ENCODE measurements around the gene NAV2.

DNA sequence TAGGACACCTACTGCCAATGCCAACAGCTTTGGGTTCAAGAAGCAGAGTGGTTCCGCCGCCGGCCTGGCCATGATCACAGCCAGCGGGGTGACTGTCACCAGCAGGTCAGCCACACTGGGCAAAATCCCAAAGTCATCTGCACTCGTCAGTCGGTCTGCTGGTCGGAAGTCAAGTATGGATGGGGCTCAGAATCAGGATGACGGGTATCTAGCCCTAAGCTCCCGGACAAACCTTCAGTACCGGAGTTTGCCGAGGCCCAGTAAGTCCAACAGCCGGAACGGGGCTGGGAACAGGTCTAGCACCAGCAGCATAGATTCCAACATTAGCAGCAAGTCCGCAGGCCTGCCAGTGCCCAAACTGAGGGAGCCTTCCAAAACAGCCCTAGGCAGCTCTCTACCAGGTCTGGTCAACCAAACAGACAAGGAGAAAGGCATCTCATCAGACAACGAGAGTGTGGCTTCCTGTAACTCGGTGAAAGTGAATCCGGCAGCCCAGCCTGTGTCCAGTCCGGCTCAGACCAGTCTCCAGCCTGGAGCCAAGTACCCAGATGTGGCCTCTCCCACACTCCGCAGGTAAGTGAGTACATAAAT, 332.6 kb downstream of the NAV2 start:
- TF ChIP-seq POLR2A (IDR thresholded peaks at IDR 0.05; ENCODE audit: low read length) (no peak), GATA1 (IDR thresholded peaks at IDR 0.05; ENCODE audit: low read depth, low read length) (no peak)

All from erythroblast (primary cell).